KOPT-K1 (cell line): ENCODE measurements around the gene TRIM60.
"Not testable (repeated sequence)": the region's sequence is repeated elsewhere in the genome, so short reads cannot be mapped to it uniquely, and the experiment has no call there.

ENCODE experiments used
- H3K27ac ChIP-seq: fragments of 200-600 bp; sonication (generic); 2 replicates; pipeline ENCODE4 v1.5.1; 2016; ENCODE audit warnings: antibody characterized with exemption, mild to moderate bottlenecking, low read depth, low read length; ENCODE audit not compliant: poor library complexity, severe bottlenecking
- H3K36me3 ChIP-seq: fragments of 200-600 bp; sonication (generic); 2 replicates; pipeline ENCODE4 v1.5.1; 2017; ENCODE audit warnings: antibody characterized with exemption, mild to moderate bottlenecking, low read length, moderate library complexity; ENCODE audit not compliant: insufficient read depth
- H3K9me3 ChIP-seq: fragments of 200-600 bp; sonication (generic); 2 replicates; pipeline ENCODE4 v1.5.1; 2017; ENCODE audit warnings: antibody characterized with exemption, low read length, mild to moderate bottlenecking; ENCODE audit not compliant: insufficient read depth, poor library complexity, severe bottlenecking

The TRIM60 gene

DNA sequence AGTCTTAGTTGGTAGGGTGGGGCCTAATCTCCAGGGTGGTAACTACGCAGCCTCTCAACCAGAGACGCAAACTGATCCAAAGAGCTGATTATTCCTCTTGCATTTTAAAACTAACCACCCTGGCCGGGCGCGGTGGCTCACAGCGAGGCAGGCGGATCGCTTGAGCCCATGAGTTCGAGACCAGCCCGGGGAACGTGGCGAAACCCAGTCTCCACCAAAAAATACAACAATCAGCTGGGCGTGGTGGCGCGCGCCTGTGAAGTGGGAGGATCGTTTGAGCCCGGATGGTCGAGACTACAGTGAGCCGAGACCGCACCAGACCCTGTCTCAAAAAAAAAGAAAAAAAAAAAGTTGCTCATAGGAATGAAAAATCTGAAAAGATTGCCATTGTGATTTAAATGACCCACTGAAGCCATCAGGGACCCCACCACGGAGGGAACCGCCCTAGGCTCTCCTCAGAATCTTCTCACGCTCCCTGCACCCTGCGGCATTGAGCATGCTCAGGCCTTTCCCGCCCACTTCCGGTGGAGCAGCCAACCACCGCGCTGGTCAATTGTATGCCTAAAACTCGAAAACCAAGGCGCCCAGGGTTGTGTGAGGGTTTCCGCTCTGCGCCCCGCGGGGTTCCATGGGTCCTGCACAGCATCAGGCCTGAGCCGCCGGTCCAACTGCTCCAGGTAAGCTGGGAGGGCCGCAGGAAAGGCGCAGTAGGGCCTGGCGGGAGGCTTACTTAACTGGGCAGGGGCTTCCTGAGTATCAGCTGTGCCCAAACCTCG lies at the start of gene TRIM60:
TRIM60 (plus strand) TSS at position 564 of the 776 bp plus-strand sequence. CDS start 8,074 bp downstream, outside the sequence.
- Histone ChIP-seq H3K9me3 (no peaks in the 10 kb centered on the region), H3K27ac (no peak within 1 kb of the TSS), H3K36me3 (no peaks in the 10 kb centered on the region)

DNA sequence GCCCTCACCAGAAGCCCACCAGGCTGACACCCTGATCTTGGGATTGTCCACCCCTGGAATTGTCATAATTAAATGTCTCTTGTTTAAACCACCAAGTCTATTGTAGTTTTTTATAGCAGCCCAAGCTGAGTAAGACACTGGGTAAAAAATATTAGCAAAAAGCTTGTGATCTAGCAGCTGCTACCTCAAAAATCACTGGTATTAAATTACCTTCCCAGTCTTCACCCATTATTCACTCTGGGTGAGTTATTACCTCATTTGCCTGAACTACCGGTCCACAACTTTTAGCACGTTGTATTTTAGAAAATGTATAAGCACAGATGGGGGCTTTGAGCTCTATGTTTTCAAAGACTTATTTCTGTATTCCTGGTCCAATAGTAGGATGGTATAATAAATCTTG lies 42.3 kb upstream of the TRIM60 start:
- H3K9me3 ChIP-seq = no peaks in the 10 kb centered on the region
- H3K27ac ChIP-seq = no peak overlapping the region
- H3K36me3 ChIP-seq = no peaks in the 10 kb centered on the region

DNA sequence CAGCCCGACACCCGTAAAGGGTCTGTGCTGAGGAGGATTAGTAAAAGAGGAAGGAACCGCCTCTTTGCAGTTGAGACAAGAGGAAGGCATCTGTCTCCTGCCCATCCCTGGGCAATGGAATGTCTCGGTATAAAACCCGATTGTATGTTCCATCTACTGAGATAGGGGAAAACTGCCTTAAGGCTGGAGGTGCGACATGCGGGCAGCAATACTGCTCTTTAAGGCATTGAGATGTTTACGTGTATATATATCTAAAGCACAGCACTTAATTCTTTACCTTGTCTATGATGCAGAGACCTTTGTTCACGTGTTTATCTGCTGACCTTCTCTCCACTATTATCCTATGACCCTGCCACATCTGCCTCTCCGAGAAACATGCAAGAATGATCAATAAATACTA lies 41.0 kb upstream of the TRIM60 start:
- not testable (repeated sequence) for H3K27ac ChIP-seq, H3K36me3 ChIP-seq, H3K9me3 ChIP-seq

DNA sequence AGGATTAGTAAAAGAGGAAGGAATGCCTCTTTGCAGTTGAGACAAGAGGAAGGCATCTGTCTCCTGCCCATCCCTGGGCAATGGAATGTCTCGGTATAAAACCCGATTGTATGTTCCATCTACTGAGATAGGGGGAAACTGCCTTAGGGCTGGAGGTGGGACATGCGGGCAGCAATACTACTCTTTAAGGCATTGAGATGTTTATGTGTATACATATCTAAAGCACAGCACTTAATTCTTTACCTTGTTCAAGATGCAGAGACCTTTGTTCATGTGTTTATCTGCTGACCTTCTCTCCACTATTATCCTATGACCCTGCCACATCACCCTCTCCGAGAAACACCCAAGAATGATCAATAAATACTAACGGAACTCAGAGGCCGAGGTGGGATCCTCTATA lies 35.7 kb upstream of the TRIM60 start:
- H3K9me3 ChIP-seq, H3K36me3 ChIP-seq, H3K27ac ChIP-seq: not testable (repeated sequence)

DNA sequence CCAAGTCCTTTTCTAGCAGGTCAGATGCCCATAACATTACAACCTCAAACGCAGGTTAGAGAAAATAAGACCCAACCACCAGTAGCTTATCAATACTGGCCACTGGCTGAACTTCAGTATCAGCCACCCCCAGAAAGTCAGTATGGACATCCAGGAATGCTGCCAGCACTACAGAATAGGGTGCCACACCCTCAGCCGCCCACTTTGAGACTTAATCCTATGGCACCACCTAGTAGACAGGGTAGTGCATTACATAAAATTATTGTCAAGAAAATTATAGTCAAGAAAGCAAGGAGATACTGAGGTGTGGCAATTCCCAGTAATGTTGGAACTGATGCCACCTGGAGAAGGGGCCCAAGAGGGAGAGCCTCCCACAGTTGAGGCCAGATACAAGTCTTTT lies 34.5 kb upstream of the TRIM60 start:
- Histone ChIP-seq H3K9me3 (no peaks in the 10 kb centered on the region), H3K27ac (no peak overlapping the region), H3K36me3 (no peaks in the 10 kb centered on the region)

DNA sequence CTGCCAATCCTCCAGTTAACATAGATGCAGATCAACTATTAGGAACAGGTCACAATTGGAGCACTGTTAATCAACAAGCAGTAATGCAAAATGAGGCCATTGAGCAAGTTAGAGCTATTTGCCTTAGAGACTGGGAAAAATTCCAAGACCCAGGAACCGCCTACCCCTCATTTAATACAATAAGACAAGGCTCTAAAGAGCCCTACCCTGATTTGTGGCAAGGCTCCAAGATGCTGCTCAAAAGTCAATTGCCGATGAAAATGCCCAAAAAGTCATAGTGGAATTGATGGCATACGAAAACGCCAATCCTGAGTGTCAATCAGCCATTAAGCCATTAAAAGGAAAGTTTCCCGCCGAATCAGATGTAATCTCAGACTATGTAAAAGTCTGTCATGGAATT lies 33.9 kb upstream of the TRIM60 start:
- Histone ChIP-seq H3K27ac (no peak overlapping the region), H3K9me3 (no peaks in the 10 kb centered on the region), H3K36me3 (no peaks in the 10 kb centered on the region)

DNA sequence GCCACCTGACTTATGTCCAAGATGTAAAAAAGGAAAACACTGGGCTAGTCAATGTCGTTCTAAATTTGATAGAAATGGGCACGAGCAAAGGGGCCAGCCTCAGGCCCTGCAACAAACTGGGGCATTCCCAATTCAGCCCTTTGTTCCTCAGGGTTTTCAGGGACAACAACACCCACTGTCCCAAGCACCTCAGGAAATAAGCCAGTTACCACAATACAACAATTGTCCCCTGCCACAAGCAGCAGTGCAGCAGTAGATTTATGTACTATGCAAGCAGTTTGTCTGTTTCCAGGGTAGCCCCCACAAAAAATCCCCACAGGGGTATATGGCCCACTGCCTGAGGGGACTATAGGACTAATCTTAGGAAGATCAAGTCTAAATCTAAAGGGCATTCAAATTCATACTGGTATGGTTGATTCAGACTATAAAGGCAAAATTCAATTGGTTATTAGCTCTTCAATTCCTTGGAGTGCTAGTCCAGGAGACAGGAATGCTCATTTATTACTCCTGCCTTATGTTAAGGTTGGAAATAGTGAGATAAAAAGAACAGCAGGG lies 33.2 kb upstream of the TRIM60 start:
- H3K27ac ChIP-seq, H3K9me3 ChIP-seq, H3K36me3 ChIP-seq: not testable (repeated sequence)

DNA sequence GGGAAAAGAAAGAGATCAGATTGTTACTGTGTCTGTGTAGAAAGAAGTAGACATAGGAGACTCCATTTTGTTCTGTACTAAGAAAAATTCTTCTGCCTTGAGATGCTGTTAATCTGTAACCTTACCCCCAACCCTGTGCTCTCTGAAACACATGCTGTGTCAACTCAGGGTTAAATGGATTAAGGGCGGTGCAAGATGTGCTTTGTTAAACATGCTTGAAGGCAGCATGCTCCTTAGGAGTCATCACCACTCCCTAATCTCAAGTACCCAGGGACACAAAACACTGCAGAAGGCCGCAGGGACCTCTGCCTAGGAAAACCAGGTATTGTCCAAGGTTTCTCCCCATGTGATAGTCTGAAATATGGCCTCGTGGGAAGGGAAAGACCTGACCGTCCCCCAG lies 29.8 kb upstream of the TRIM60 start:
- H3K36me3 ChIP-seq, H3K27ac ChIP-seq, H3K9me3 ChIP-seq: not testable (repeated sequence)

DNA sequence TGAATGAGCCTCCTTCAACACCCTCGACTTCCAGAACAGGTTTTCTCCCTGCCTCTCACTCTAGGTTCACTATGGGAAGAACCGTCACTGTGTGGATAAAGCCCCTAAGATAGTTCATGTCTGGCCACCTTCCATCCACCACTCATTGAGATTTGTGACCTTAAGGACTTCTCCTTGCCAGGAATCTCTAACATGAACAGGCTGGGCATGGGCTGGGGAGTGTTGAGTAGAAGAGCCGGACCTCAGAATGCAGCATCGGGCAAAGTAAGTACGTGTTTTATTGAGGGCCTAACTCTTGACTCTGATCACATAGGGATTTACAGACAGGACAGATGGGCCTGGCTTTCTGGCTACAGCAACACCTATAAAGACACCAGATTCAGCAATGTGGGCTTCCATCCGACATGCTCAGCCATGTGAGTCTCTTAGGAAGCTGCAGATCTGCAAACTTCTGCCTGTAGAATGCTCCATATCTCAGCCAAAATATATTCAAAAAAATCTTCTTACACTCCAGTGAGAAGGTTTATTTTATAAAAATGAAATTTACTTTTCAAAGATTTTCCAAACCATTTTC lies 26.4 kb upstream of the TRIM60 start:
- Histone ChIP-seq H3K36me3 (no peaks in the 10 kb centered on the region), H3K27ac (no peak overlapping the region), H3K9me3 (no peaks in the 10 kb centered on the region)

DNA sequence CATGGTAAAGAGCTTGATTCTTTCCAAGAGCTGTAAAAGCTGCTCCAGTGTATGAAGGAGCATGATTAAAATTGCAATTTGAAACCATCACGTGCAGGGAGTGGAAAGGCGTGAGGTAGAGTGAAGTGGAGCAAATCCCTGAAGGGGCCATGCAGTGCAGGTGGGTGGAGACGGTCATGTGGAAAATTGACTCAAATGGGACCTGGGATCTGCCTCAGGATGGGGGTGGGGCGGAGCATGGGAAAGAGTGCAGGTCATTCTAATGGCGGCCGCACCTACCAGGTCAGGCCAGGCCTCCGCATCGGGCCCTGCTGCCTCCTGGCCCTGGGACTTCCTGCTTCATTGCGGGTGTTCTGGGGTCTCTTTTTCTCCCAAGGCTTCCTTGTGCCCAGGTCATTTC lies 25.3 kb upstream of the TRIM60 start:
- Histone ChIP-seq H3K27ac (no peak overlapping the region), H3K36me3 (no peaks in the 10 kb centered on the region), H3K9me3 (no peaks in the 10 kb centered on the region)

DNA sequence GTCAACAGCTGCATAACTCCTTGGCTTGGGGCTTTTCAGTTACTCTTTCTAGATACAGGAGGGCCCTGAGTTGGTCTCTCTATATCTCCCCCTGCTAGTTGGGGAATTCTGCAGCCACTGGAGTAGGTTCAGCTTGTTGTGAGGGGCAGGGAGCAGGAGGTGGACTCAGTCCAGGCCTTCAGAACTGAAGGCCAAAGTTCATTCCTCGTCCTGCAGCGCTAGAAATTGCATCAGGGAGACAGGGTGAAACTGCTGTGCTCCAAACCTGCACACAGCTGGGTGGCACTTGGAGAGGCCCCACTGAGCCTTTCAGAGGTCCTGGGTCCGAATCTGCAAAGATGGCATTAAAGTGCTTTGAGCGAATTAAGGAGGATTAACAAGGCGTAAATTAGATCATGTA lies 24.9 kb upstream of the TRIM60 start:
- Histone ChIP-seq H3K27ac (no peak overlapping the region), H3K36me3 (no peaks in the 10 kb centered on the region), H3K9me3 (no peaks in the 10 kb centered on the region)

DNA sequence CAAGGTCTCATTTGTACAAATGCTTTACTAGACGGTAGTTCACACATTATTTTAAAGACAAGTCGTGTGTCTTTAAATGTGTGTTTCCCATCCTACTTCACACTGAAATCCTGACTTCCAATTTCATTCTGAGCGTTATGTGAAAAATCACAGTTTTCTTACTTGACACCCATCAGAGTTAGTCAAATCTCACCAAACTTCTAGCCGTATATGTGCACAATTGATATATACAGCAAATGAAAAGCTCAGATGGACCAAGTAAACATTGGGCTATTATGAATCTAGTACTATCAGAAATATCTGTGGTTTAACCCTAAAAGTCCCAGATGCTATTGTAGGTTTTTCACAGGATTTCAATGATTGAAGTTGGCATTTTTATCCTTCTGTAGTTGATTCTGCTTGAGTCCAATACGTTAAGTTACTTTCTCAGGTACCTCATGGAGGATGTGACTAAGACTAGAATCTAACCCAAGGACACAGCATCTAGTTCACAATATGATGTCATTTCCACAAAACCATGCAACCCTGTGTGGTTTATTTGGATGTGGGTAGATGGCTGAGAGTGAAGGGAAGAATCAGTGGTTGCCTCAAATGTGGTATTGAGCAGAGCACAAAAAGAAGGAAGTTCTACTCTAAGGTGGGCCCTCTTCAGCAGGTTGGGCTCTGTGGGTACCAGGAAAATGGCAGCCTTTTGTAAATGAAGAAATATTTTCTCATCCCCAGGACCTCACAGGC lies 22.1 kb upstream of the TRIM60 start:
- no peaks in the 10 kb centered on the region for H3K9me3 ChIP-seq
- H3K36me3 ChIP-seq = no peaks in the 10 kb centered on the region
- no peak overlapping the region for H3K27ac ChIP-seq

DNA sequence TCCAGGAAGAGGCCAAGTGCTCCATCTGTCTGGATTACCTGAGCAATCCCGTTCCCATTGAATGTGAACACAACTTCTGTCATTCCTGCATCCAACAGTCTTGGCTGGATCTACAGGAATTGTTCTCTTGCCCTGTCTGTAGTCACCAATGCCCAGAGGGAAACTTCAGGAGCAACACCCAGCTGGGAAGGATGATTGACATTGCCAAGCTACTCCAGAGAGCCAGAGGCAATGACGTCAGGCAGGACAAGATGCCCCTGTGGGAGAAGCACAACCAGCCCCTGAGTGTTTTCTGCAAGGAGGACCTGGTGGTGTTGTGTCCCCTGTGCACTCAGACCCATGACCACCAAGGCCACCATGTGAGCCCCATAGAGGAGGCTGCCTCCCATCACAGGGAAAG lies 21.3 kb upstream of the TRIM60 start:
- Histone ChIP-seq H3K9me3 (no peaks in the 10 kb centered on the region), H3K27ac (no peak overlapping the region), H3K36me3 (no peaks in the 10 kb centered on the region)

DNA sequence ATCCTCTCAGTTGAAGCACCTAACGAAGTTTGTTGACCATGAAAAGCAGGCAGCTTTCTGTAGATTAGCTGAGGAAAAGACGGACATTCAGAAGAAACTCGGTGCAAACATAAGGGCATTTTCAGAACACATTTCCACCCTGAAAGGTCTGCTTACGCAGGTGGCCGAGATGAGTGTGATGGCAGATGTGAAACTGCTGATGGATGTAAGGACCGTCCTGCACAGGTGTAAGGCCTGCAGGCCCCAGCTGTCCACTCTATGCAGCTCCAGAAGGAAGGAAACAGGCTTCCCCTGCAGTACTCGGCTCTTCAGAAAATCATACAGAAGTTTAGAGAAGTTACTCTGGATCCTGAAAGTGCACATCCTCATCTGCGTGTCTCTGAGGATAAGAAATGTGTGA lies 20.8 kb upstream of the TRIM60 start:
- Histone ChIP-seq H3K36me3 (no peaks in the 10 kb centered on the region), H3K27ac (no peak overlapping the region), H3K9me3 (no peaks in the 10 kb centered on the region)

DNA sequence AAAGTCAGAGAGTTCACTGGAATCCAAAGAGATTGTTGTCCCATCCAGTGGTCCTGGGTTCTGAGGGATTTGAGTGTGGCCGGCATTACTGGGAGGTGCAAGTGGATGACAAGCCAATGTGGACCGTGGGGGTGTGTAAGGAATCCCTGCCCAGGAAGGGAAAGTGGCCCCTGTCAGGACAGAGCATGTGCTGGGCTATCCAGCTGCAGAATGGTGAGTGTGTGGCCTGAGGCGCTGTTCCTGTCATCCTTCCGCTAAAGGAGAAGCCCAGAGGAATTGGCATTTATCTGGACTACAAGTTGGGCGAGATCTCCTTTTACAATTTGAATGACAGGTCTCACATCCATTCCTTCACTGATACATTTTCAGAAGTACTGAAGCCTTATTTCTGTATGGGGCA lies 20.4 kb upstream of the TRIM60 start:
- Histone ChIP-seq H3K9me3 (no peaks in the 10 kb centered on the region), H3K36me3 (no peaks in the 10 kb centered on the region), H3K27ac (no peak overlapping the region)
